ENCODE data around the gene DAB2IP.

DNA sequence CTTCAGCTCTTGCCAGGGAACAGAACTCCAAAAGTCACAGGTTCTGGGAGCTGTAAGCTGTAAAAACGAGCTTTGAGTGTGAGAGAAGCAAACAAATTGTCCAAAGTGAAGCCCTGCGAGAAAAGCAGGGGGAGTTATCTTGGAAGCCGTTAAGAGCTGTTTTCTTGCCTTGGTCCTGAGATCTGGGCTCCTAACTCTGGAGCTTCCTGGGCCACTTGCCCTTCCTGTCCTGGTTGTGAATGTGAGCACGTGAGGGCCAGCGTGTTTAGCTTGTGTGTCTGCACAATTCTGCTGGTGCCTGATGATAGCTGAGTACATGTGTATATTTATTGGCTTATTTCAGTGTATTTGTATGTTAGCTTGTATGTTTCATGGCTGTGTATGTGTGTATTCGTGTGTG is 40.5 kb downstream of the DAB2IP start:
- TF ChIP-seq, protein P1, sequence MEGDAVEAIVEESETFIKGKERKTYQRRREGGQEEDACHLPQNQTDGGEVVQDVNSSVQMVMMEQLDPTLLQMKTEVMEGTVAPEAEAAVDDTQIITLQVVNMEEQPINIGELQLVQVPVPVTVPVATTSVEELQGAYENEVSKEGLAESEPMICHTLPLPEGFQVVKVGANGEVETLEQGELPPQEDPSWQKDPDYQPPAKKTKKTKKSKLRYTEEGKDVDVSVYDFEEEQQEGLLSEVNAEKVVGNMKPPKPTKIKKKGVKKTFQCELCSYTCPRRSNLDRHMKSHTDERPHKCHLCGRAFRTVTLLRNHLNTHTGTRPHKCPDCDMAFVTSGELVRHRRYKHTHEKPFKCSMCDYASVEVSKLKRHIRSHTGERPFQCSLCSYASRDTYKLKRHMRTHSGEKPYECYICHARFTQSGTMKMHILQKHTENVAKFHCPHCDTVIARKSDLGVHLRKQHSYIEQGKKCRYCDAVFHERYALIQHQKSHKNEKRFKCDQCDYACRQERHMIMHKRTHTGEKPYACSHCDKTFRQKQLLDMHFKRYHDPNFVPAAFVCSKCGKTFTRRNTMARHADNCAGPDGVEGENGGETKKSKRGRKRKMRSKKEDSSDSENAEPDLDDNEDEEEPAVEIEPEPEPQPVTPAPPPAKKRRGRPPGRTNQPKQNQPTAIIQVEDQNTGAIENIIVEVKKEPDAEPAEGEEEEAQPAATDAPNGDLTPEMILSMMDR (IDR thresholded peaks at IDR 0.05), result no peak
- no peak for TF ChIP-seq ZFX (IDR thresholded peaks at IDR 0.05; ENCODE audit: borderline replicate concordance)
